ENCODE results near the gene RRBP1. TPM values are rescaled to one million over a fixed set of nuclear protein-coding genes. Genes with fewer than 3 reads are reported as not detected.

Gene RRBP1
- total and polyA plus RNA-seq, 7 experiments from 2014 or later, result 4.1 to 73.9 (median 28.1) TPM

DNA sequence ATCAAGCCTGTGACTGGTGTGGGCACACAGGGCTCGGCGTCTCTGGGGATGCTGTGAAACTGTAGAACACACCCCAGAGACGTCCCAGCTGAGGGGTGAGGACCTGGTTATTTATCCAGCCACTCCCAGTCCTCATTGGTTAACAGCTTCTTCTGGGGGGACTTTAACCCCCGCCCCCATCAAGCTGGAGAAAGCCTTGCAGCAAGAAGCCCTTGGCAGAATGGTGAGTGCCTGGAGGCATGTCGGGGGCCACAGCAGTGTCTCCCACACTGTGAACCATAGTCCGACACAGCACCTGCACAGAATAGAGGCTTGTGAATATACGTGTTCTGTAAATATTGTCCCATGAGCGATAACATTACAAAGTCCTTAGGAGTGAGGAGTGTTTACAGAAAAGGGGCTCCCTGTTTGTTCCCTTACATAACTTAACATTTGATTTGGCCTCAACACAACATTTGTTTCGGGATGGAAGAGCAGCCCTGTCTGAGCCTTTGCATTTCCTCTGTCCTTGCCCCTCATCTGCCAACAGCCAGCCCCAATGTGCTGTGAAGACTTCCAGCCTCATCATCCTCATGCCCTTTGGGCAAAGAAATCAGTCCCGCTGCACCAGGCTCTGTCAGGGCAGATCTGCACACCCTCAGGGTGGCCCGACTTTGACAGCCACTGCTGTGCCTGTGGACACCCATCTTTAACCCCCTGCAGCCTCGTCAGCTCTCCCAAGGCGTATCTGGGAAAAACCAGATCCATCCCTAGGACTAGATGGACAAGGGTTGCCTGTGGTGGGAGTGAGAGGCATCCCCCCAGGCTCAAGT lies 2.2 kb upstream of the RRBP1 start:
- Histone ChIP-seq H3K27ac (ENCODE audit: low read depth, low read length) (no peak overlapping the region), H3K36me3 (ENCODE audit: control insufficient read depth in 2 of 3, insufficient read depth in 3 of 3, low read length in 3 of 3) (no peaks in the 10 kb centered on the region), H3K27me3 (ENCODE audit: control insufficient read depth in 2 of 2, insufficient read depth in 2 of 2, low read length in 2 of 2) (peaks cover 0 to 4% of the 10 kb centered on the region in 2 donors), H3K4me1 (ENCODE audit: control insufficient read depth in 2 of 2, insufficient read depth in 2 of 2, low read length in 2 of 2) (peaks cover 0 to 18% of the 10 kb centered on the region in 2 donors), H3K4me3 (ENCODE audit: low read length) (no peak overlapping the region), H3K9me3 (ENCODE audit: control insufficient read depth in 2 of 3, low read length in 3 of 3) (no peaks in the 10 kb centered on the region)
- H3K4me3 Mint-ChIP-seq, result peak overlapping the region in 5 of 10 donors; percentile 17 to 92 (median 56)
- peaks cover 18 to 24% (median 21%) of the 10 kb centered on the region in 7 donors for H3K4me1 Mint-ChIP-seq
- H3K9me3 Mint-ChIP-seq, result peaks cover 0 to 2% (median 0%) of the 10 kb centered on the region in 11 donors
- H3K36me3 Mint-ChIP-seq, result peaks cover 0 to 10% (median 0%) of the 10 kb centered on the region in 5 donors
- intact Hi-C loops (cut with micrococcal nuclease), result loop anchor here (5.0 to 10.0 kb wide), 3 partner anchors 72 to 952 kb away; partner anchors contain the start of genes BFSP1 (in 1 of the 2) and SNRPB2 (in 1 of the 2)
- H3K27me3 Mint-ChIP-seq, result peaks cover 28 to 59% (median 43%) of the 10 kb centered on the region in 5 donors
- no peak for ATAC-seq
- ChIA-PET CTCF (interaction anchor here (2.6 to 2.7 kb wide), 2 partner anchors 74 to 114 kb away, joined by 8 to 11 read pairs; partner anchors contain the start of gene DSTN), POLR2A (interaction anchor here (2.1 kb wide), 1 partner anchor 74 kb away, joined by 5 read pairs; no protein-coding TSS in a partner anchor)
- DNase-seq, result no peak
- peak overlapping the region in 4 of 9 donors; percentile 10 to 55 (median 50) for H3K27ac Mint-ChIP-seq

DNA sequence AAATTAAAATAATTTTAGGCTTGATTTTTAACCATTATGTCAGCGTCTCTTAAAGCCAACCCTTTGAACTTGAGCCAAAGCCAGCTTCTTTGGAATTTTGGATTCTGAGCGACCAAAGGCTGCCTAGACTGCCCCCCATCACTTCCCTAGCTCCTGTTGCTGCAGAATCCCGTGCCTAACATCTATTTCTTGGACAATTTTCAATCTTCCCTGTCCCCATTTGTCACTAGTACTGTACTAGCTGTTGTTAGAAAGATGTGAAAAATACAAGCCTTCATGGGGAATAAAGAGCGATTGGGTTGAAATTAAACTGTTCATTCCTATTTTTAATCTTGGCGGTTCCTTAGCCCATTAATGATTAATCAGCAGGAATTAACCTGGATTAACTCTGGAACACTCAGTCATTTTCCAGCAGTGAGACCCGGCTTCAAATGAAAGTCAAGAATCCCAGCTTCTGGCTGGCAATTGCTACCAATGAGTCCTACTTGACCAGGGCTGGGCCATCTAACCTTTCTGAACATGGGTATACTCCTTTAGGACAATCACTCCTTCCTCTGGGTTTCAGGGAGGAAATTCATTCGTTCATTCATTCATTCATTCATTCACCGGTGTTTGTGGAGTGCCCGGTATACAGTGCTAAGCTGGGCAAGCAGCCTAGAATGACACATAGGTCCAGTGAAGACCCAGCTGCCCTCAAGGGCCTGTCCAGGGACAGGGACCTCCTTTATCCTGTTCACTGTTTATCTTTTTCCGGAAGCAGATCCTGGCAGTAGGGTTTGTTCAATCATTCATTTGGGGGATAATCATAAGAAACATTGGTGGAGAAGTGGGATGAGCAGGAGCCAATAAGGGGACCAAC lies 1.4 kb upstream of the RRBP1 start:
- peaks cover 0 to 4% of the 10 kb centered on the region in 2 donors for H3K27me3 ChIP-seq (ENCODE audit: control insufficient read depth in 2 of 2, insufficient read depth in 2 of 2, low read length in 2 of 2)
- Mint-ChIP-seq H3K36me3 (peaks cover 0 to 10% (median 0%) of the 10 kb centered on the region in 5 donors), H3K27ac (peak overlapping the region in 4 of 9 donors; percentile 27 to 86 (median 50)), H3K4me3 (peak overlapping the region; percentile 71 to 93 (median 90)), H3K9me3 (peaks cover 0 to 2% (median 0%) of the 10 kb centered on the region in 11 donors), H3K27me3 (peaks cover 28 to 50% (median 43%) of the 10 kb centered on the region in 5 donors), H3K4me1 (peaks cover 18 to 24% (median 22%) of the 10 kb centered on the region in 7 donors)
- H3K4me1 ChIP-seq (ENCODE audit: control insufficient read depth in 2 of 2, insufficient read depth in 2 of 2, low read length in 2 of 2), result peaks cover 0 to 18% of the 10 kb centered on the region in 2 donors
- ATAC-seq, result no peak
- CTCF ChIA-PET, result interaction anchor here (0.6 to 2.7 kb wide), 11 partner anchors 8 to 605 kb away, joined by 3 to 13 read pairs (median 4); partner anchors contain the start of genes DSTN and ZNF133
- no peak for DNase-seq
- no peak overlapping the region for H3K4me3 ChIP-seq (ENCODE audit: low read length)
- H3K27ac ChIP-seq (ENCODE audit: low read depth, low read length), result no peak overlapping the region
- no peaks in the 10 kb centered on the region for H3K9me3 ChIP-seq (ENCODE audit: control insufficient read depth in 2 of 3, low read length in 3 of 3)
- POLR2A ChIA-PET, result interaction anchor here (0.8 to 2.1 kb wide), 10 partner anchors 73 to 883 kb away, joined by 3 to 16 read pairs (median 4); partner anchors contain the start of genes DSTN, KAT14, MGME1 and PET117
- H3K36me3 ChIP-seq (ENCODE audit: control insufficient read depth in 2 of 3, insufficient read depth in 3 of 3, low read length in 3 of 3), result no peaks in the 10 kb centered on the region
- intact Hi-C loops (cut with micrococcal nuclease), result loop anchor here (2.0 to 10.0 kb wide), 8 partner anchors 71 to 1111 kb away; partner anchors contain the start of genes BFSP1 (in 2 of the 2), KAT14 (in 1 of the 2), KIF16B (in 1 of the 2) and PET117 (in 1 of the 2)

DNA sequence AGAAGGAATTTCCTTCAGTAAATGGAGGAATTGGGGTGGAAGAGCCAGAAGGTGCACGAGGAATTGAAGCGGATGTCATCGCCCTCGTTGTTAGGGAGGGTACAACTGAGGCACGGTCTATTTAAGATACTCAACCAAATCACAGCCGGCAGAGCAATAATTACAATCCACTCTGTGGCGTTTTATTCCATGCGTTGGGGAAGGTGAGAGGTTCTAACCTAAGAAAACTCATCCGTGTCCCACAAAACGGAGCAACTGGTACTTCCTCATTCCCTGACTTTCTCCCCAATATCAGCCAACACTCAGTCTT lies 802 bp upstream of the RRBP1 start:
- H3K27ac ChIP-seq (ENCODE audit: low read depth, low read length), result peak overlapping the region; percentile 74
- CTCF ChIA-PET, result interaction anchor here (0.6 to 2.7 kb wide), 14 partner anchors 8 to 605 kb away, joined by 3 to 13 read pairs (median 4); partner anchors contain the start of genes DSTN, MGME1, SNX5 and ZNF133
- Mint-ChIP-seq H3K9me3 (peaks cover 0 to 2% (median 0%) of the 10 kb centered on the region in 11 donors), H3K36me3 (peaks cover 0 to 10% (median 0%) of the 10 kb centered on the region in 5 donors), H3K4me1 (peaks cover 18 to 26% (median 24%) of the 10 kb centered on the region in 7 donors), H3K27me3 (peaks cover 27 to 47% (median 39%) of the 10 kb centered on the region in 5 donors), H3K4me3 (peak overlapping the region; percentile 82 to 93 (median 90)), H3K27ac (peak overlapping the region in 8 of 9 donors; percentile 71 to 91 (median 86))
- peaks cover 0 to 18% of the 10 kb centered on the region in 2 donors for H3K4me1 ChIP-seq (ENCODE audit: control insufficient read depth in 2 of 2, insufficient read depth in 2 of 2, low read length in 2 of 2)
- POLR2A ChIA-PET, result interaction anchor here (0.8 to 2.1 kb wide), 10 partner anchors 72 to 884 kb away, joined by 3 to 16 read pairs (median 4); partner anchors contain the start of genes DSTN, KAT14, MGME1 and PET117
- DNase-seq (no peak), ATAC-seq (no peak)
- peak overlapping the region; percentile 80 for H3K4me3 ChIP-seq (ENCODE audit: low read length)
- H3K27me3 ChIP-seq (ENCODE audit: control insufficient read depth in 2 of 2, insufficient read depth in 2 of 2, low read length in 2 of 2), result peaks cover 0 to 4% of the 10 kb centered on the region in 2 donors
- H3K36me3 ChIP-seq (ENCODE audit: control insufficient read depth in 2 of 3, insufficient read depth in 3 of 3, low read length in 3 of 3), result no peaks in the 10 kb centered on the region
- no peaks in the 10 kb centered on the region for H3K9me3 ChIP-seq (ENCODE audit: control insufficient read depth in 2 of 3, low read length in 3 of 3)
- intact Hi-C loops (cut with micrococcal nuclease), result loop anchor here (1.0 to 10.0 kb wide), 21 partner anchors 71 to 1112 kb away; partner anchors contain the start of genes BFSP1 (in 2 of the 2), DSTN (in 2 of the 2), KAT14 (in 2 of the 2) and PET117 (in 2 of the 2)

GRCh38 chr20:17681726-17682102 lies 328 bp downstream of the RRBP1 start:
- DNase-seq, result peak in 1 of 9 donors; percentile 56
- Mint-ChIP-seq H3K27me3 (peaks cover 16 to 36% (median 28%) of the 10 kb centered on the region in 5 donors), H3K9me3 (peaks cover 0 to 2% (median 0%) of the 10 kb centered on the region in 11 donors), H3K4me3 (peak overlapping the region; percentile 86 to 93 (median 90)), H3K36me3 (peaks cover 0 to 8% (median 0%) of the 10 kb centered on the region in 5 donors), H3K4me1 (peaks cover 20 to 26% (median 24%) of the 10 kb centered on the region in 7 donors), H3K27ac (peak overlapping the region in 5 of 9 donors; percentile 71 to 92 (median 81))
- Histone ChIP-seq H3K27ac (ENCODE audit: low read depth, low read length) (peak overlapping the region; percentile 74), H3K36me3 (ENCODE audit: control insufficient read depth in 2 of 3, insufficient read depth in 3 of 3, low read length in 3 of 3) (no peaks in the 10 kb centered on the region), H3K27me3 (ENCODE audit: control insufficient read depth in 2 of 2, insufficient read depth in 2 of 2, low read length in 2 of 2) (peaks cover 0 to 4% of the 10 kb centered on the region in 2 donors), H3K4me1 (ENCODE audit: control insufficient read depth in 2 of 2, insufficient read depth in 2 of 2, low read length in 2 of 2) (peaks cover 0 to 18% of the 10 kb centered on the region in 2 donors), H3K9me3 (ENCODE audit: control insufficient read depth in 2 of 3, low read length in 3 of 3) (no peaks in the 10 kb centered on the region), H3K4me3 (ENCODE audit: low read length) (peak overlapping the region; percentile 80)
- CTCF ChIA-PET, result interaction anchor here (0.6 to 2.7 kb wide), 8 partner anchors 10 to 287 kb away, joined by 3 to 13 read pairs (median 5); partner anchors contain the start of genes DSTN, MGME1 and SNX5
- intact Hi-C loops (cut with micrococcal nuclease), result loop anchor here (1.0 to 10.0 kb wide), 21 partner anchors 69 to 1113 kb away; partner anchors contain the start of genes BFSP1 (in 2 of the 2), DSTN (in 2 of the 2), KAT14 (in 2 of the 2) and PET117 (in 2 of the 2)
- POLR2A ChIA-PET, result interaction anchor here (1.2 to 2.1 kb wide), 7 partner anchors 71 to 885 kb away, joined by 3 to 16 read pairs (median 4); partner anchors contain the start of genes MGME1, SMIM26, SNX5 and ZNF133
- no peak for ATAC-seq

GRCh38 chr20:17680836-17681725 lies 961 bp downstream of the RRBP1 start:
- ChIA-PET POLR2A (interaction anchor here (1.9 kb wide), 1 partner anchor 284 kb away, joined by 6 read pairs; no protein-coding TSS in a partner anchor), CTCF (interaction anchor here (1.3 to 2.7 kb wide), 3 partner anchors 70 to 217 kb away, joined by 4 to 11 read pairs (median 8); partner anchors contain the start of gene DSTN)
- Mint-ChIP-seq H3K27me3 (peaks cover 9 to 31% (median 22%) of the 10 kb centered on the region in 5 donors), H3K36me3 (peaks cover 0 to 10% (median 0%) of the 10 kb centered on the region in 5 donors), H3K4me1 (peaks cover 20 to 30% (median 24%) of the 10 kb centered on the region in 7 donors), H3K9me3 (no peaks in the 10 kb centered on the region), H3K27ac (peak overlapping the region; percentile 58 to 88 (median 82)), H3K4me3 (peak overlapping the region; percentile 69 to 93 (median 82))
- DNase-seq (peak; percentile 54 to 90 (median 74)), ATAC-seq (peak; percentile 47)
- no peaks in the 10 kb centered on the region for H3K9me3 ChIP-seq (ENCODE audit: control insufficient read depth in 2 of 3, low read length in 3 of 3)
- H3K36me3 ChIP-seq (ENCODE audit: control insufficient read depth in 2 of 3, insufficient read depth in 3 of 3, low read length in 3 of 3), result no peaks in the 10 kb centered on the region
- peaks cover 0 to 18% of the 10 kb centered on the region in 2 donors for H3K4me1 ChIP-seq (ENCODE audit: control insufficient read depth in 2 of 2, insufficient read depth in 2 of 2, low read length in 2 of 2)
- H3K27me3 ChIP-seq (ENCODE audit: control insufficient read depth in 2 of 2, insufficient read depth in 2 of 2, low read length in 2 of 2), result peaks cover 0 to 4% of the 10 kb centered on the region in 2 donors
- H3K27ac ChIP-seq (ENCODE audit: low read depth, low read length), result peak overlapping the region; percentile 58
- intact Hi-C loops (cut with micrococcal nuclease), result loop anchor here (1.0 to 10.0 kb wide), 4 partner anchors 69 to 949 kb away; partner anchors contain the start of genes BFSP1 (in 1 of the 2) and SNRPB2 (in 1 of the 2)
- peak overlapping the region; percentile 39 for H3K4me3 ChIP-seq (ENCODE audit: low read length)
